ENCODE results near the gene NBPF6. TPM values are rescaled to one million over a fixed set of nuclear protein-coding genes. Genes with fewer than 3 reads are reported as not detected.
"Not testable (repeated sequence)": the region's sequence is repeated elsewhere in the genome, so short reads cannot be mapped to it uniquely, and the experiment has no call there.

Gene NBPF6
- total RNA-seq, 1 donor from 2014 or later, result 0.50 TPM

- intact Hi-C loops (cut with micrococcal nuclease); H3K27me3 Mint-ChIP-seq (ENCODE audit: low read depth); H3K4me1 Mint-ChIP-seq (ENCODE audit: low read depth); H3K4me3 Mint-ChIP-seq (ENCODE audit: low read depth); H3K36me3 Mint-ChIP-seq (ENCODE audit: low read depth); H3K9me3 Mint-ChIP-seq; H3K27ac Mint-ChIP-seq; DNase-seq (ENCODE audit: low spot score): not testable (repeated sequence)
Observed at GRCh38 chr1:108466166-108466565, 16.0 kb downstream of the NBPF6 start.

- intact Hi-C loops (cut with micrococcal nuclease); H3K4me1 Mint-ChIP-seq (ENCODE audit: low read depth); H3K27me3 Mint-ChIP-seq (ENCODE audit: low read depth); H3K36me3 Mint-ChIP-seq (ENCODE audit: low read depth); DNase-seq (ENCODE audit: low spot score); H3K4me3 Mint-ChIP-seq (ENCODE audit: low read depth); H3K9me3 Mint-ChIP-seq; H3K27ac Mint-ChIP-seq: not testable (repeated sequence)
Observed at GRCh38 chr1:108467155-108467554, 17.0 kb downstream of the NBPF6 start.

- peaks cover 31% of the 10 kb centered on the region for H3K27me3 Mint-ChIP-seq (ENCODE audit: low read depth)
- intact Hi-C loops (cut with micrococcal nuclease); H3K4me1 Mint-ChIP-seq (ENCODE audit: low read depth); DNase-seq (ENCODE audit: low spot score); H3K27ac Mint-ChIP-seq; H3K4me3 Mint-ChIP-seq (ENCODE audit: low read depth); H3K36me3 Mint-ChIP-seq (ENCODE audit: low read depth); H3K9me3 Mint-ChIP-seq: not testable (repeated sequence)
Observed at GRCh38 chr1:108470750-108471149, 20.6 kb downstream of the NBPF6 start.

- H3K36me3 Mint-ChIP-seq (ENCODE audit: low read depth); H3K27ac Mint-ChIP-seq; H3K4me1 Mint-ChIP-seq (ENCODE audit: low read depth); DNase-seq (ENCODE audit: low spot score); intact Hi-C loops (cut with micrococcal nuclease); H3K4me3 Mint-ChIP-seq (ENCODE audit: low read depth): not testable (repeated sequence)
- Mint-ChIP-seq H3K9me3 (peaks cover 22% of the 10 kb centered on the region), H3K27me3 (ENCODE audit: low read depth) (peaks cover 38% of the 10 kb centered on the region)
Observed at GRCh38 chr1:108474516-108474915, 24.4 kb downstream of the NBPF6 start.

- no peaks in the 10 kb centered on the region for H3K4me1 Mint-ChIP-seq (ENCODE audit: low read depth)
- H3K9me3 Mint-ChIP-seq, result peaks cover 28% of the 10 kb centered on the region
- H3K27me3 Mint-ChIP-seq (ENCODE audit: low read depth), result peaks cover 31% of the 10 kb centered on the region
- no peaks in the 10 kb centered on the region for H3K36me3 Mint-ChIP-seq (ENCODE audit: low read depth)
- no peak overlapping the region for H3K27ac Mint-ChIP-seq
- H3K4me3 Mint-ChIP-seq (ENCODE audit: low read depth), result no peak overlapping the region
- intact Hi-C loops (cut with micrococcal nuclease), result no loop called here
- DNase-seq (ENCODE audit: low spot score), result no peak
Observed at GRCh38 chr1:108478429-108479015, 28.4 kb downstream of the NBPF6 start.

GRCh38 chr1:108482708-108483107, 32.6 kb downstream of the NBPF6 start:
- Mint-ChIP-seq H3K36me3 (ENCODE audit: low read depth) (no peaks in the 10 kb centered on the region), H3K4me3 (ENCODE audit: low read depth) (no peak overlapping the region), H3K27ac (no peak overlapping the region), H3K9me3 (peaks cover 27% of the 10 kb centered on the region), H3K27me3 (ENCODE audit: low read depth) (peaks cover 10% of the 10 kb centered on the region), H3K4me1 (ENCODE audit: low read depth) (no peaks in the 10 kb centered on the region)
- no peak for DNase-seq (ENCODE audit: low spot score)
- intact Hi-C loops (cut with micrococcal nuclease), result no loop called here

GRCh38 chr1:108485990-108486389, 35.8 kb downstream of the NBPF6 start:
- H3K27me3 Mint-ChIP-seq (ENCODE audit: low read depth); H3K9me3 Mint-ChIP-seq; DNase-seq (ENCODE audit: low spot score); H3K4me3 Mint-ChIP-seq (ENCODE audit: low read depth); H3K36me3 Mint-ChIP-seq (ENCODE audit: low read depth); intact Hi-C loops (cut with micrococcal nuclease); H3K4me1 Mint-ChIP-seq (ENCODE audit: low read depth); H3K27ac Mint-ChIP-seq: not testable (repeated sequence)

- H3K4me3 Mint-ChIP-seq (ENCODE audit: low read depth); H3K27ac Mint-ChIP-seq; H3K4me1 Mint-ChIP-seq (ENCODE audit: low read depth): not testable (repeated sequence)
Observed at GRCh38 chr1:108486707-108487106, 36.6 kb downstream of the NBPF6 start.

GRCh38 chr1:108495008-108495407, 44.9 kb downstream of the NBPF6 start:
- H3K4me3 Mint-ChIP-seq (ENCODE audit: low read depth); H3K4me1 Mint-ChIP-seq (ENCODE audit: low read depth); DNase-seq (ENCODE audit: low spot score); H3K27ac Mint-ChIP-seq; H3K36me3 Mint-ChIP-seq (ENCODE audit: low read depth); H3K9me3 Mint-ChIP-seq; intact Hi-C loops (cut with micrococcal nuclease): not testable (repeated sequence)
- H3K27me3 Mint-ChIP-seq (ENCODE audit: low read depth), result peaks cover 24% of the 10 kb centered on the region

More at GRCh38 chr1:108486707-108487106, 36.6 kb downstream of the NBPF6 start:
- H3K9me3 Mint-ChIP-seq; DNase-seq (ENCODE audit: low spot score); intact Hi-C loops (cut with micrococcal nuclease); H3K27me3 Mint-ChIP-seq (ENCODE audit: low read depth); H3K36me3 Mint-ChIP-seq (ENCODE audit: low read depth): not testable (repeated sequence)

GRCh38 chr1:108496856-108497255, 46.7 kb downstream of the NBPF6 start:
- not testable (repeated sequence) for H3K4me3 Mint-ChIP-seq (ENCODE audit: low read depth); H3K9me3 Mint-ChIP-seq; H3K27ac Mint-ChIP-seq

GRCh38 chr1:108502138-108502537, 52.0 kb downstream of the NBPF6 start:
- H3K4me1 Mint-ChIP-seq (ENCODE audit: low read depth), result peaks cover 2% of the 10 kb centered on the region
- H3K27me3 Mint-ChIP-seq (ENCODE audit: low read depth), result peaks cover 32% of the 10 kb centered on the region
- no peak for DNase-seq (ENCODE audit: low spot score)

More at GRCh38 chr1:108496856-108497255, 46.7 kb downstream of the NBPF6 start:
- H3K27me3 Mint-ChIP-seq (ENCODE audit: low read depth), result peaks cover 35% of the 10 kb centered on the region
- intact Hi-C loops (cut with micrococcal nuclease); H3K36me3 Mint-ChIP-seq (ENCODE audit: low read depth); DNase-seq (ENCODE audit: low spot score); H3K4me1 Mint-ChIP-seq (ENCODE audit: low read depth): not testable (repeated sequence)

GRCh38 chr1:108502624-108503023, 52.5 kb downstream of the NBPF6 start:
- Mint-ChIP-seq H3K4me1 (ENCODE audit: low read depth) (peaks cover 2% of the 10 kb centered on the region), H3K4me3 (ENCODE audit: low read depth) (no peak overlapping the region), H3K27me3 (ENCODE audit: low read depth) (peaks cover 32% of the 10 kb centered on the region), H3K9me3 (no peaks in the 10 kb centered on the region), H3K36me3 (ENCODE audit: low read depth) (no peaks in the 10 kb centered on the region), H3K27ac (no peak overlapping the region)
- DNase-seq (ENCODE audit: low spot score), result no peak
- intact Hi-C loops (cut with micrococcal nuclease), result no loop called here

More at GRCh38 chr1:108502138-108502537, 52.0 kb downstream of the NBPF6 start:
- intact Hi-C loops (cut with micrococcal nuclease), result no loop called here
- H3K36me3 Mint-ChIP-seq (ENCODE audit: low read depth), result no peaks in the 10 kb centered on the region
- no peak overlapping the region for H3K4me3 Mint-ChIP-seq (ENCODE audit: low read depth)
- no peak overlapping the region for H3K27ac Mint-ChIP-seq
- H3K9me3 Mint-ChIP-seq, result no peaks in the 10 kb centered on the region

- H3K4me1 Mint-ChIP-seq (ENCODE audit: low read depth), result peaks cover 2% of the 10 kb centered on the region
- H3K27me3 Mint-ChIP-seq (ENCODE audit: low read depth), result peaks cover 37% of the 10 kb centered on the region
- intact Hi-C loops (cut with micrococcal nuclease), result no loop called here
- H3K36me3 Mint-ChIP-seq (ENCODE audit: low read depth), result no peaks in the 10 kb centered on the region
- H3K9me3 Mint-ChIP-seq, result no peaks in the 10 kb centered on the region
- H3K27ac Mint-ChIP-seq, result no peak overlapping the region
- H3K4me3 Mint-ChIP-seq (ENCODE audit: low read depth), result no peak overlapping the region
- DNase-seq (ENCODE audit: low spot score), result no peak
Observed at GRCh38 chr1:108503062-108503733, 53.1 kb downstream of the NBPF6 start.

All from activated T-helper 2 cell treated with anti-CD3 and anti-CD28 coated beads, Interferon-gamma antibody, Interleukin-2, Interleukin-4, amounts not matched to agents 10 μg/mL and 5 μg/mL and 100 μg/mL, durations not matched to agents 14 hours and 24 hours and 36 hours (primary cell).